MM.1S (cell line): ENCODE data around the gene SLCO3A1.

Source experiments
- EZH2 ChIP-seq: fragments of 300-600 bp; sonication (generic); optimal IDR thresholded peaks from 2 replicates; pipeline ENCODE3; 2017; ENCODE audit warnings: low read depth, mild to moderate bottlenecking, antibody characterized with exemption, low read length, mixed read lengths
- EZH2phosphoT487 ChIP-seq: fragments of 300-600 bp; sonication (generic); IDR thresholded peaks from 2 replicates; pipeline ENCODE4 v1.6.1; 2018; ENCODE audit warnings: antibody characterized with exemption, low read length
- TF ChIP-seq, protein P1 (sequence below): fragments of 300-600 bp; sonication (generic); IDR thresholded peaks from 2 replicates; pipeline ENCODE4 v1.5.1; 2016; ENCODE audit warnings: antibody characterized with exemption, low read length, mixed read lengths

GRCh38 chr15:92018535-92019239 is 165.2 kb downstream of the SLCO3A1 start:
- TF ChIP-seq, protein P1, sequence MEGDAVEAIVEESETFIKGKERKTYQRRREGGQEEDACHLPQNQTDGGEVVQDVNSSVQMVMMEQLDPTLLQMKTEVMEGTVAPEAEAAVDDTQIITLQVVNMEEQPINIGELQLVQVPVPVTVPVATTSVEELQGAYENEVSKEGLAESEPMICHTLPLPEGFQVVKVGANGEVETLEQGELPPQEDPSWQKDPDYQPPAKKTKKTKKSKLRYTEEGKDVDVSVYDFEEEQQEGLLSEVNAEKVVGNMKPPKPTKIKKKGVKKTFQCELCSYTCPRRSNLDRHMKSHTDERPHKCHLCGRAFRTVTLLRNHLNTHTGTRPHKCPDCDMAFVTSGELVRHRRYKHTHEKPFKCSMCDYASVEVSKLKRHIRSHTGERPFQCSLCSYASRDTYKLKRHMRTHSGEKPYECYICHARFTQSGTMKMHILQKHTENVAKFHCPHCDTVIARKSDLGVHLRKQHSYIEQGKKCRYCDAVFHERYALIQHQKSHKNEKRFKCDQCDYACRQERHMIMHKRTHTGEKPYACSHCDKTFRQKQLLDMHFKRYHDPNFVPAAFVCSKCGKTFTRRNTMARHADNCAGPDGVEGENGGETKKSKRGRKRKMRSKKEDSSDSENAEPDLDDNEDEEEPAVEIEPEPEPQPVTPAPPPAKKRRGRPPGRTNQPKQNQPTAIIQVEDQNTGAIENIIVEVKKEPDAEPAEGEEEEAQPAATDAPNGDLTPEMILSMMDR: no peak
- TF ChIP-seq EZH2: no peak
- TF ChIP-seq EZH2phosphoT487: no peak
